Limb (tissue), 2 donors: ENCODE data around the gene OR2D3.
"Not testable (repeated sequence)": the region's sequence is repeated elsewhere in the genome, so short reads cannot be mapped to it uniquely, and the experiment has no call there.

ENCODE experiments used
- DNase-seq, 2 donors: peaks; one replicate each; pipeline ENCODE4 v3.0.0-alpha.2; 2016; ENCODE audit errors: extremely low spot score in 2 of 2

OR2D3 gene

GRCh38 chr11:6920702-6921101, at the start of gene OR2D3:
Gene OR2D3, plus strand, starts transcription at chr11:6921002. Its CDS starts 0 bp downstream, at chr11:6921002.
- no peak for DNase-seq

GRCh38 chr11:6871278-6871677, 49.5 kb upstream of the OR2D3 start:
- DNase-seq = no peak

- no peak for DNase-seq
Measured at GRCh38 chr11:6875761-6876160, 45.0 kb upstream of the OR2D3 start.

GRCh38 chr11:6876325-6876724, 44.5 kb upstream of the OR2D3 start, which contains the start of gene OR10A4:
Gene OR10A4, plus strand, starts transcription at chr11:6876625. Its CDS starts 23 bp downstream, at chr11:6876648.
- DNase-seq = no peak

GRCh38 chr11:6876914-6877313, 43.9 kb upstream of the OR2D3 start:
- no peak for DNase-seq

- no peak for DNase-seq
Measured at GRCh38 chr11:6882751-6883150, 38.1 kb upstream of the OR2D3 start.

- not testable (repeated sequence) for DNase-seq
Measured at GRCh38 chr11:6887711-6888110, 33.1 kb upstream of the OR2D3 start.

GRCh38 chr11:6888830-6889229, 32.0 kb upstream of the OR2D3 start:
- no peak for DNase-seq

GRCh38 chr11:6889835-6890234, 31.0 kb upstream of the OR2D3 start:
- DNase-seq = no peak

GRCh38 chr11:6892400-6892799, 28.4 kb upstream of the OR2D3 start, which contains the start of gene OR2D2:
Gene OR2D2, minus strand, starts transcription at chr11:6892500. Its CDS starts 0 bp downstream, at chr11:6892500.
- DNase-seq = no peak

- DNase-seq = no peak
Measured at GRCh38 chr11:6894097-6894496, 26.7 kb upstream of the OR2D3 start.

- no peak for DNase-seq
Measured at GRCh38 chr11:6895010-6895409, 25.8 kb upstream of the OR2D3 start.

GRCh38 chr11:6898911-6899310, 21.9 kb upstream of the OR2D3 start:
- no peak for DNase-seq

- DNase-seq = no peak
Measured at GRCh38 chr11:6900327-6900999, 20.3 kb upstream of the OR2D3 start.

GRCh38 chr11:6904804-6905203, 16.0 kb upstream of the OR2D3 start:
- not testable (repeated sequence) for DNase-seq

GRCh38 chr11:6911378-6911777, 9.4 kb upstream of the OR2D3 start:
- no peak for DNase-seq

- no peak for DNase-seq
Measured at GRCh38 chr11:6911948-6912347, 8.9 kb upstream of the OR2D3 start.

GRCh38 chr11:6919698-6920097, 1.1 kb upstream of the OR2D3 start:
- no peak for DNase-seq

- DNase-seq = no peak
Measured at GRCh38 chr11:6925007-6925577, 4.3 kb downstream of the OR2D3 start.

GRCh38 chr11:6925636-6926207, 4.9 kb downstream of the OR2D3 start:
- DNase-seq = no peak

- DNase-seq = peak; percentile 73 to 85
Measured at GRCh38 chr11:6926208-6927029, 5.6 kb downstream of the OR2D3 start, which contains the start of gene ZNF215. Gene ZNF215, plus strand, starts transcription at chr11:6926426. Its CDS starts 5,847 bp downstream, at chr11:6932273.
